Epithelial cell of proximal tubule (primary cell): Measurements from ENCODE around the gene ADAM8. TPM values are rescaled to one million over a fixed set of nuclear protein-coding genes. Genes with fewer than 3 reads are reported as not detected.

ENCODE experiments used
- DNase-seq: peaks from one replicate; pipeline ENCODE4 v3.0.0-alpha.2; 2011; ENCODE audit warnings: low read depth
- H3K4me3 ChIP-seq: 2 replicates; pipeline ENCODE4 v1.5.1; 2011; ENCODE audit warnings: low read depth, mild to moderate bottlenecking, low read length
- total RNA-seq: library from RNA; depleted of rRNA; stranded (reverse); fragments of >200 nt; gene quantifications from 2 replicates; pipeline ENCODE4 v1.2.3, GENCODE V29; 2015
- TF ChIP-seq, protein P1 (sequence below): conservative IDR thresholded peaks from 2 replicates; pipeline ENCODE4 v1.5.1; 2012; ENCODE audit warnings: low read depth, mild to moderate bottlenecking, low read length

The ADAM8 gene
- total RNA-seq, 1 donor from 2014 or later: 52.6 TPM

- TF ChIP-seq, protein P1, sequence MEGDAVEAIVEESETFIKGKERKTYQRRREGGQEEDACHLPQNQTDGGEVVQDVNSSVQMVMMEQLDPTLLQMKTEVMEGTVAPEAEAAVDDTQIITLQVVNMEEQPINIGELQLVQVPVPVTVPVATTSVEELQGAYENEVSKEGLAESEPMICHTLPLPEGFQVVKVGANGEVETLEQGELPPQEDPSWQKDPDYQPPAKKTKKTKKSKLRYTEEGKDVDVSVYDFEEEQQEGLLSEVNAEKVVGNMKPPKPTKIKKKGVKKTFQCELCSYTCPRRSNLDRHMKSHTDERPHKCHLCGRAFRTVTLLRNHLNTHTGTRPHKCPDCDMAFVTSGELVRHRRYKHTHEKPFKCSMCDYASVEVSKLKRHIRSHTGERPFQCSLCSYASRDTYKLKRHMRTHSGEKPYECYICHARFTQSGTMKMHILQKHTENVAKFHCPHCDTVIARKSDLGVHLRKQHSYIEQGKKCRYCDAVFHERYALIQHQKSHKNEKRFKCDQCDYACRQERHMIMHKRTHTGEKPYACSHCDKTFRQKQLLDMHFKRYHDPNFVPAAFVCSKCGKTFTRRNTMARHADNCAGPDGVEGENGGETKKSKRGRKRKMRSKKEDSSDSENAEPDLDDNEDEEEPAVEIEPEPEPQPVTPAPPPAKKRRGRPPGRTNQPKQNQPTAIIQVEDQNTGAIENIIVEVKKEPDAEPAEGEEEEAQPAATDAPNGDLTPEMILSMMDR: no peak
- H3K4me3 ChIP-seq: no peak overlapping the region
- no peak for DNase-seq
Observed at GRCh38 chr10:133249094-133249780, 27.4 kb downstream of the ADAM8 start.

- no peak for DNase-seq
- TF ChIP-seq, protein P1: no peak
- H3K4me3 ChIP-seq: no peak overlapping the region
Observed at GRCh38 chr10:133248334-133248715, 28.3 kb downstream of the ADAM8 start.

DNA sequence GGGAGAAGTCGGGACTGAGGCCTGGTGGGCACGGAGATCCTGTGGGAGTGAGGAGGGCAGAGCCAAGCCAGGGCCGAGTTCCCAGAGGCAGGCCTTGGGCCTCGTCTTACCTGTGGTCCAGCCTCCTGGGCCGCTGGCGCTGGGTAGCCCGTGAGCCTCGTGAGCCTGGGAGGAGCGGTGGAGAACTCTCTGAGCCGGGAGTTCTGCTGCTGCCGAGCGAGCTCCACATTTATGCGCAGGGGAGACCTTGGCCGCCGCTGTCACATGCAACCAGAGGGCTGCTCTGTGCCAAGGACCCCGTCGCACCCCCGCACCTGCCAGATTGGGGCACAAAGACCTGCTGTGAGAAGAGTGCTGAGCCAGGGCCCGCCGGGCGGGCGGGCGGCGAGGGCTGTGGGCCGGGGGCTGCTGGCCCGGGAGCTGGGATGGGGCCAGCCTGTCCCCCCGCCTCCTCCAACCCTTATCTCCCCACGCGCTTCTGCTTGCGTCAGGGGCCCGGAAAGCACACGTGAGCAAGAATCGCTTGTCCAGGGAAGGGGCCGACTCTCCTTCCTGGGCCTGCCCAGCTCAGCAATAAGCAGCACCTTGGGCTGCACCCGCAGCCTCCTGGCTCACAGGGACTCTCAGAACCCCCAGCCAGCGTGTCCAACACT, 28.9 kb downstream of the ADAM8 start:
- no peak overlapping the region for H3K4me3 ChIP-seq
- no peak for DNase-seq
- TF ChIP-seq, protein P1: no peak

GRCh38 chr10:133246236-133246626, 30.4 kb downstream of the ADAM8 start:
- TF ChIP-seq, protein P1: no peak
- no peak for DNase-seq

GRCh38 chr10:133245439-133246235, 31.0 kb downstream of the ADAM8 start:
- DNase-seq: no peak
- TF ChIP-seq, protein P1: no peak
- H3K4me3 ChIP-seq: no peak overlapping the region

More at GRCh38 chr10:133246236-133246626, 30.4 kb downstream of the ADAM8 start:
- no peak overlapping the region for H3K4me3 ChIP-seq

DNA sequence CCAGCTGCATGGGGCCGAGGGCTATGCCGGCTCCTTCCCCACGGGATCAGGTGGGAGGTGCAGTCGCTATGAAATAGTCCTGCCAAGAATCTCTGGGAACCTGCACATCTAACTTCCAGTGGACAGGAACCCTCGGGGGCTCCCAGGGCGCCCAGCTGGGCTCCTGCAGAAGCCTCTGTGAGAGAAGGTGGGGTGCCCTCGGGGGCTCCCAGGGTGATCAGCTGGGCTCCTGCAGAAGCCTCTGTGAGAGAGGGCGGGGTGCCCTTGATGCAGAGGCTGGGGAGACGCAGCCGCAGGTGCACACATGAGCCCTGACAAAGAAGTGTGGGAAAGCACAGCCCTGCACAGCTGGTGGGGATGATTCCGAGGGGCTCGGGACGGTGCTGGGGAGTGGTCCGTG, 33.1 kb downstream of the ADAM8 start:
- no peak overlapping the region for H3K4me3 ChIP-seq
- no peak for DNase-seq
- TF ChIP-seq, protein P1: no peak
